GM21576 (cell line): ENCODE measurements around the gene DGKE.

Experiments
- ATAC-seq: cut with Tn5 transposase; IDR thresholded peaks from one replicate; pipeline ENCODE4 v1.9.1; 2021; ENCODE audit warnings: mild to moderate bottlenecking, moderate library complexity; ENCODE audit not compliant: unreplicated experiment

DGKE gene

GRCh38 chr17:56913000-56913311 is 79.0 kb downstream of the DGKE start:
- ATAC-seq = no peak

DNA sequence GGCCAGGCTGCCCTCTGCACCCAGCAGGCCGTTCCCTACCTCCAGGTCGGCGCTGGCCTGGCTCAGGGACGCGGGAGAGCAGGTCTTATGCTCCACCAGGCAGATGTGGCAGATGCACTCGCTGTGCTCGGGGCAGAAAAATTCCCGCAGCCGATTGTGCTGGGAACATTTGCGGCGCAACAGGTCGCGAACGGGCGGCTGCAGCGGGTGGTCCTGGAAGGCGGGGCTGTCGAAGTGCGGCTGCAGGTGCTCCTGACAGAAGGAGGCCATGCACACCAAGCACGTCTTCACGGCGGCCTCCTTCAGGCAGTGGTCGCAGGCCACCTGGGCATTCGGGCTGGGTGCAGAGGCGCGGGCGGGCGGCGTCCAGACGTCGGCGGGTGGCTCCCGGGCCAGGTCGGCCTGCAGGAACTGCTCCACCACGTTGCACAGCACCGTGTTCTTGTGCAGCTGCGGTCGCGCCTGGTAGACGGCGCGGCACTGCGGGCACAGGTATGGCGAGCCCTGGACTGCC is 79.5 kb downstream of the DGKE start:
- peak; percentile 29 for ATAC-seq

GRCh38 chr17:56913867-56914580 is 80.1 kb downstream of the DGKE start, which contains the start of gene TRIM25:
TSS of gene TRIM25 (minus strand) at chr17:56914049. CDS start at chr17:56913988, 61 bp downstream.
- peak; percentile 54 for ATAC-seq

- ATAC-seq = no peak
Measured at GRCh38 chr17:56914581-56915273, 80.8 kb downstream of the DGKE start.

DNA sequence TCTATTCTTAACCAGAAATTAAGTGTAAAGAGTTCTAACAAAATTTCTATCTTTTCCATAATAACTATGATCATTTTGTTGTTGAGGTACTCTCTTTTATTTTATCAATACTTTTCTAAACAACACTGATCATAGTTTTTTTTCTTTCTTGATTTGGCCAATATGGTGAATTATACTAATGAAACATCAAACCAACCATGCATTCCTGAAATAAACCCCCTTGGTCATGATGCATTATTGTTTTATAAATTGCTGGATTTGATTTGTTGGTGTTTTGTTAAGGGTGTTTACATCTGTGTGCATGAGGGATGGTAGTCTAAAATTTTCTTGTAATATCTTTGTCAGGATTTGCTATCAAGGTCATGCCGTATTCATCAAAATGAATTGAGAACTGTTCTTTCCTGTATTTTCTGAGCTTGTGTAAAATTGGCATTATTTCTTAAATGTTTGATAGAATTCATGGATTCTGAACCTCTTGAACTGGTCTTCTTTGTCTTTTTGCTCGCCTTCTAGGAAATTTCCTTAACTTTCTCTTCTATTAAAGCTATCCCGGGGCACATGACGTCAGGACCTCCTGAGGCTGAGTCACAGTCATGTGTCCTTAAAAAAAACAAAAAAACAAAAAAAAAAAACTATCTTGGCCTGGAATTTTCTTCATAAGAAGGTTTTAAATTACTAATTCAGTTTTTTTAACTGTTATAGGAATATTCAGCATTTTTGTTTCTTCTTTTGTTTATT is 83.8 kb downstream of the DGKE start:
- ATAC-seq = no peak

DNA sequence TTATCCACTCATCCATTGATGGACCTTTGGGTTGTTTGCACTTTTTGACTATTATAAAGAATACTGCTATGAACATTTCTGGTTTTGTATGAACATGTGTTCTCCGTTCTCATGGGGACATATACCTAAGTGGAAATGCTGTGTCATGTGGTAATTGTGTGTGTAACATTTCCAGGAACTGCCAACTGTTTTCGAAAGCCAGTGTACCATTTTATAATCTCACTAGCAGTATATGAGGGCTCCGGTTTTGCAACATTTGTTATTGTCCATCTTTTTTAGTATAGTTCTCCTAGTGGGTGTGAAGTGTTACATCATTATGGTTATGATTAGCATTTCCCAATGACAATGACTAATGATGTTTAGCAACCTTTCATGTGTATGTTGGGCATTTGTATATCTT is 85.0 kb downstream of the DGKE start:
- ATAC-seq = no peak
